Measurements from ENCODE around the gene SHF.
"Not testable (repeated sequence)": the region's sequence is repeated elsewhere in the genome, so short reads cannot be mapped to it uniquely, and the experiment has no call there.

The SHF gene

DNA sequence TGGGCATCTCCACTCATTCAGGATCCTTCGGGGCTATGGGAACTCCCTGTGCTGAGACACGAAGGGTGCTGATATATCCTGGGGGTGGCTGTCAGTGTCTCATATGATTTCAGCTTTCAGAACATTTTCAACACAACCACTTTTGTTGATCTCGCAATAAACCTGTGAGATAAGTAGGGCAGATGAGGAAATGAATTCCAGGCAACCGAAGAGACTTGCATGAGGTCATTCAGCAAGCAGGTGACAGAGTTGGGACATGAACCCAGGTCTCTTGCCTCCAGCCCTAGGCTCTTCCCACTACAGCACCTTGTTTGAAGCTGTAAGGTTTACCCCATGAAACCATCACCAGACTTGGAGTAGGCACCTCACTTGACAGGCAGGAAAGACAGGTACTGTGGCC, 41.4 kb downstream of the SHF start:
- no peak for DNase-seq

DNA sequence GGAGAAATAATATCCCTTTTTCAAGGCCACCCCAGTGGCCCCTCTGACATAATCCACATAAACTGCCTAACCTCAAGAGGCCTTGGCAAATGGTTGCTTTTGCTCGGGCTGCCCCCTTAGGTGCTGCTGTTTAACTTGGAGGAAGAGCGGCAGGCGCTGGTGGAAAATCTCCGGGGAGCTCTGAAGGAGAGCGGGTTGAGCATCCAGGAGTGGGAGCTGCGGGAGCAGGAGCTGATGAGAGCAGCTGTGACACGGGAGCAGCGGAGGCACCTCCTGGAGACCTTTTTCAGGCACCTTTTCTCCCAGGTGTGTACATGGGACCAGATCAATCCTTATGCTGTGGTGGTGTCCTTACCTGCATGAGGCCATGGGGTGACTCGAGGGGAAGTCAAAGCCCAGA, 43.0 kb downstream of the SHF start:
- no peak for DNase-seq

DNA sequence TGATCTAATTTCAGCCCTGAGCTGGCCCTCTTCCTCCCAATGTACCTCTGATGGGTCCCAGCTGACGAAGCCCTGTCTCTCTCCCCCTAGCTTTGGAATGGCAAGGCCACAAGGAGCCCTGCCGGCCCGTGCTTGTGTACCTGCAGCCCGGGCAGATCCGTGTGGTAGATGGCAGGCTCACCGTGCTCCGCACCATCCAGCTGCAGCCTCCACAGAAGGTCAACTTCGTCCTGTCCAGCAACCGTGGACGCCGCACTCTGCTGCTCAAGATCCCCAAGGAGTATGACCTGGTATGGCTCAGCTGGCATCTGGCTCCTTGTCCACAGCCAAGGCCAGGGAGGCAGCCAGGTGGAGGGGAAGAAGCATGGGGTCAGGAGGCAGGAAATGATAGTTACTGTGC, 43.8 kb downstream of the SHF start:
- no peak for DNase-seq

DNA sequence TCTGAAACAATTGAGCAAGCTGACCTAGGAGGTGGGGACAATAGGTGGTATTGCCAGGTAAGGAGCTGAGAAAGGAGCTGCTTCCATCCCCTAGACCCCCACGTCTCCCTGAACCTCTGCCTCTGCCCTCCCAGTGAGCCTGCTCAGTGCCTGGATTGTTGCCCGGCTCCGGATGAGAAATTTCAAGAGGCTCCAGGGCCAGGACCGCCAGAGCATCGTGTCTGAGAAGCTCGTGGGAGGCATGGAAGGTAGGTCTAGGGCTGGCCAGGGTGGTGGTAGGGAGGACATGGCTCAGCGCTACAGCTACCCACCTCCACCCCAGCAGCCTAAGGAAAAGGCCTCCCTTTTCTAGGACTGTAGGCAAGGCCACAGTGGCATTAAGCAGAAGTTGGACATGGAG, 44.7 kb downstream of the SHF start:
- DNase-seq, result no peak

DNA sequence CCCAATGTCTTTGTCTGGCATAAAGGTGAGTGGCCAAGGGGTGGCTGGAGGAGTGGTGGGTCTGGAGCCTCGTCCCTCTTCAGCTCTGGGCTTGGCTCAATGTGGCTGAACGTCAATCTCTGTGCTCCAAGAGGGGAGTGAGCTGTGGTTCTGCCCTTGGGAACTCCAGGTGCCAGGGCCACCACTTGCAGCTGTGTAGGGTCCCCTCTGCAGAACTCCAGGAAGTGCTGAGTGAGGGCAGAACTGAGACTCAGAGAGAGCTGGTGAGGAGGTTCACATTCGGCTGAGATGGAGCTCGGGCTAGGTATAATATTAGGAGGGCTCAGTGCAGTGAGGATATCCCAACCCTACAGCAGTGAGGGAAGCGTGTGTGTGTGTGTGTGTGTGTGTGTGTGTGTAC, 46.4 kb downstream of the SHF start:
- DNase-seq, result no peak

DNA sequence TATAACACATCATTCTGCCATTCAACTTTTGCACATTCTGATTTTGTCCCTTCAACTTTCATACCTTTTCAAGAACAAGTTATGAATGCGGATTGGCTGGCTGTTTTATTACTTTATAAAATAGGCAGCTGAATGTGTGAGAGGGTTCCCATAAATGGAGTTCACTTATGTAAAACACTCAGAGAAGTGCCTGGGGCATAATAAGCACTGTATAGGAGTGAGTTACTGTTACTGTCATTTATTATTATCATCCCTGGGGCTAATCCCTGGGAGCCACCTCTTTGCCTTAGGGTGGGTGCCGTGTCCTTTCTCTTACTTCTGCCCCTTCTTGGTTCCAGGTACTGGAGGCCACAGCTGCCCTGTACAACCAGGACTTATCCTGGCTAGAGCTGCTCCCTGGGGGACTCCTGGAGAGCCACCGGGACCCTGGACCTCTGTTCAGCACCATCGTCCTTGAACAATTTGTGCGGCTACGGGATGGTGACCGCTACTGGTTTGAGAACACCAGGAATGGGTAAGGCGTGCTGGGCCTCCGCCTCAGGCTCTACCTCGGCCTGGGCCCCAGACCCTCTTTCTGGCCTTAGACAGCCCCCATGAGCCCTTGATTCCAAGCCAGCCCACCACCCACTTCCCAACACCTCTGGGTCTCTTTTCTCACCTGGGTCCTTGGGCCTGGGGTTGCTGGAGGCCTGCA, 47.1 kb downstream of the SHF start:
- DNase-seq, result no peak

DNA sequence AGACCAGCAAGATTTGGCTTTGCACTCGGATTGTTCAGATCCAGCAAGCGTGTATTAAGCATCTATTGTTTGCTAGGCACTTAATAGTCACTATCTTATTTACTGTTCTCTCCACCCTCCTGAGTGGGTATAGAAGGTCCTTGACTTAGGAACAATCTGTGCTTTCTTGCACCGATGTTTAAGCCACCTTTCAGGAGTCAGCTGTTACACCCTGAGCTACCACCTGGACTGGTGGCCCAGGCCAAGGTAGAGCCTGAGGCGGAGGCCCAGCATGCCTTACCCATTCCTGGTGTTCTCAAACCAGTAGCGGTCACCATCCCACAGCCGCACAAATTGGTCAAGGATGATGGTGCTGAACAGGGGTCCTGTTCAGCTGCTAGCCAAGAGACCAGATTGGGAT, 48.0 kb downstream of the SHF start:
- no peak for DNase-seq

DNA sequence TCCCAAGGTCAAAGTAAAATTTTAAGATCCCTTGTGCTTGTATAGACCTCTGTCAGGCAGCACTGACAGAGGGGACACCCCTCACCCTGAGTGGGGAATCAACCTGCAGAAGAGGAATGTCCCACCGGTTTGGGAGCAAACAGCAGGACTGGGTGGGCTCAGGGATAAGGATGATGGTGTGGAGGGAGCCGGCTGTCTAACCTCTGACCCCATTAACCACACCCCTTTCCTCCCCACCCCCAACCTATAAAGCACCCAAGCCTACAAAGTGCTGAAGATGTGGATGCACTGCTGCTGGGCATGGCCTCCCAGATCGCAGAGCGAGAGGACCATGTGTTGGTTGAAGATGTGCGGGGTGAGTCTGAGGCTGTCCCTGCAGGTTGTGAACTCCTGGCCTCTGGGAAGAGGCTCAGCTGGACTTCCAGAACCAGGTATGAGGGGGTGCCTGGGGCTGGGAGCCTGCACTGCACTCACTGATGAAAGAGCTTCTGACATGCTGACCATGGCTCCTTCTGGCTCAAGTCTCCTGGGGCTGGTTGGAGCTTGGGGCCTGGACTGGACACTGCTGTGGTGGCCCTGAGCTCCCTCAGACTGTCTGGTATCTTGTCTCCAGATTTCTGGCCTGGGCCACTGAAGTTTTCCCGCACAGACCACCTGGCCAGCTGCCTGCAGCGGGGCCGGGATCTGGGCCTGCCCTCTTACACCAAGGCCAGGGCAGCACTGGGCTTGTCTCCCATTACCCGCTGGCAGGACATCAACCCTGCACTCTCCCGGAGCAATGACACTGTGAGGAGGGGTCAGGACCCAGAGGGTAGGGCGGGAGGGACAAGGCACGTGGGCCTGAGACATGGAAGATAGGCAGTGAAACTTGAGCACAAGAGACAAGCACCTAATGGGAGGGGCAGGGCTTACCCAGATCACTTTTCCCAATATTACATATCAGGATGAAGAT, 48.7 kb downstream of the SHF start:
- no peak for DNase-seq

DNA sequence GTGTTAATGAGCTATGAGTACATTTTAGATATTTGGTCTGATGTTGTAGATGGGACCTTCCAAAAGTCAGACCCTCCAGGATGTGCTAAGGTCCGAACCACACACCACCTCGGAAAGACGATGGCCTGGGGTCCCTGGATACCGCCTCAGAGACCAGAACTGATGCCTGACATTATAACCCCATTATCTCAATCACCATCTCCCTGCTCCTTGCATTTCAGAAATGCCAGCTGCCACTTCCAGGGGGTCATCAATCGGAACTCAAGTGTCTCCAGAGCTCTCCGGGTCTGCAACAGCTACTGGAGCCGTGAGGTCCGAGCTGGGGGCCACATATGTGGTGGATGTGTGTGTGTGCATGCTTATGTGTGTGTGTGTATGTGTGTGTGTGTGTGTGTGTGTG, 50.1 kb downstream of the SHF start:
- DNase-seq, result no peak

DNA sequence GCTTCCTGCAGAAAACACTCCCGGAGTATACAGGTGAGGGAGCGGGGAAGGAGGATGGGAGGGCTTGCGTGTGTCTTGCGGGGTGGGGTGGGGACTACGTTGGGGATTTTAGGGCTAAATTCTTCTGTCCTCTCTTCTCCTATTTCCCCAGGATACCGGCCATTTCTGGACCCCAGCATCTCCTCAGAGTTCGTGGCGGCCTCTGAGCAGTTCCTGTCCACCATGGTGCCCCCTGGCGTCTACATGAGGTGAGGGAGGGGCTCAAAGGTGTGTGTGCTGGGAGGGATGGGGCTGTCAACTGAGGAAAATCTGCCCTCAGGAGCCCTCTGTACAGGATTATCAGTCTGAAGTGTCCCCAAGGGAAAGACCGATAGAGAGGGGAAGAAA, 51.4 kb downstream of the SHF start:
- no peak for DNase-seq

DNA sequence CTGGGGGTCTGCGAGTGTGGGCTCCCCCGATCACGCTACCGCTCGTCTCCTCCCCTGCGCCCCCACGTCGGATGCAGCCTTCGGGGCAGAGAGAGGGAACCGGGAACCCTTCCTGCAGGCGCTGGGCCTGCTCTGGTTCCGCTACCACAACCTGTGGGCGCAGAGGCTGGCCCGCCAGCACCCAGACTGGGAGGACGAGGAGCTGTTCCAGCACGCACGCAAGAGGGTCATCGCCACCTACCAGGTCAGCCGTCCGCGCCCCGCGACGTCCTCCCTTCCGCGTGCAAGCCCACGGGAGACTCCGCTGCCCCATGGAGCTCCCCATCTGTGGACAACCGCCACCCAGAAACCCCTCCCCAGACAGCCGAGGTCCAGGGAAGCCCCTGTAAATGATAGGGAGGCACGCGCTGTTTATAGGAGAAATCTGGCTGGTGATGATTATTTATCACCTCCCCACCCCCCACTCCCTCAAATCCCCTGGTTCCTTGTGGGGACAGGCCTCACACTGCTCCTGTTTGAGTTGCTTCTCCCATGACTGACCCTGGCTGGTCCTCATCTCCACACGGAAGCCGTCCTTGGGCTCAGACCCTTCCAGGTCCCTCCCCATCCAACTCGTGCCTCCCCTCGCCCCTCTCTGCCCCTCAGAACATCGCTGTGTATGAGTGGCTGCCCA, 51.9 kb downstream of the SHF start:
- not testable (repeated sequence) for DNase-seq

DNA sequence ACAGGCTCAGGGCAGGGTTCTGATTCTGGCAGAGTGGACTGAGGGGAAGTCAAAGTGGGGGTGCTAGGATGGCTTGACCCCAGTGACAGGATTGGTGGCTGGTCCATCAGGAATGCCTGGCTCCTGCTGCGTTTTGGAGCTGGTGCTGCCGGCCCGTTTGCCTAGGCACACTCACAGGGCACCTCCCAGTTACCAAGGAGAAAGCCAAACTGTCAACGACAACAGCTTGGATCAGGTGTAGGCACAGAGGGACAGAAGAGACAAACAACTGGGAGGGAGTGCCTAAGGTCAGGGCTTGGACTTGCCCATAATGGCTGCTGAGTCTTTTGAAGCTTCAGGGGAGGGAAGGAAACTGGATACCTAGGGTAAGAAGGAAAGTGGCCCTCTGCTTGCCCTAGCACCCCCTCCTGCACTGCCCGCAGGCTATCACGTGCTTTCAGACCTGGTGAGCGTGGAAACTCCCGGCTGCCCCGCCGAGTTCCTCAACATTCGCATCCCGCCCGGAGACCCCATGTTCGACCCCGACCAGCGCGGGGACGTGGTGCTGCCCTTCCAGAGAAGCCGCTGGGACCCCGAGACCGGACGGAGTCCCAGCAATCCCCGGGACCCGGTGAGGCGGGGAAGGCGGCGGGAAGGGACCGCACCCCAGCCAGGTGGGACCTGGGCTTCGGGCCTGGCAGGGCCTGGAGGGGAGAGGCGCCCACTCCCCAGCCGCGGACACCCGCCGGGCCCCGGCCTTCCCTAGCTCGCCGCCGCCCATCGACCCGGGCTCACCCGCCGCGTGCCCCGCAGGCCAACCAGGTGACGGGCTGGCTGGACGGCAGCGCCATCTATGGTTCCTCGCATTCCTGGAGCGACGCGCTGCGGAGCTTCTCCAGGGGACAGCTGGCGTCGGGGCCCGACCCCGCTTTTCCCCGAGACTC, 52.8 kb downstream of the SHF start:
- DNase-seq, result no peak

DNA sequence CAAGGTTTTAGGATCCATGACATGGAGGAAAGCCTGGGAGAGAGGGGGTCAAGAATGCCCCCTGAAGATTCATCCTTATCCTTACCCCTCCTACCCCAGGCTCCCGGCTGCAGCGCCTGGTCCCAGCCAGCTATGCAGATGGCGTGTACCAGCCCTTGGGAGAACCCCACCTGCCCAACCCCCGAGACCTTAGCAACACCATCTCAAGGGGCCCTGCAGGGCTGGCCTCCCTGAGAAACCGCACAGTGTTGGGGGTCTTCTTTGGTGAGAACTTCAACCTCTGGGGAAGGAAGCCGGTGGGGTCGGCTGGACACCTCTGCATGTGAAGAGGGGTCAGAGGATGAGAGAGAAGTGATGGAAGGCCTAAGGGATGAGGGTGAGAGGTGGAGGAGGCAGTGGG, 53.7 kb downstream of the SHF start:
- no peak for DNase-seq

DNA sequence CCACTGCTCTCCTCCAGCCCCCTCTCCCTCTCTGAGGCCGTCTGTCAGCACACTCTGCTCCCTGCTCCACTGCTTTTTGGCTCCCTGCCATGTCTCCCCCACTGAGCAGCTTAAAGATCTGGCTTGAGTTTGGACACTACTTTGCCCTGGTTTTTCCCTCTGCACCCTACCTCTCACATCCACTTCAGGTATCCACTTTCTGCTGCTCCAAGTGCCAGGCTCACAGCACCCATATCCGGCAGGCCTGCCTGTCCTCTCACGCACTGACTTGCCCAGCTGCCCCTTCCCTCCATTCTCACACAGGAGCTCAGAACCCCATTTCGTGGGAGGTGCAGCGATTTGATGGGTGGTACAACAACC, 54.2 kb downstream of the SHF start:
- no peak for DNase-seq

DNA sequence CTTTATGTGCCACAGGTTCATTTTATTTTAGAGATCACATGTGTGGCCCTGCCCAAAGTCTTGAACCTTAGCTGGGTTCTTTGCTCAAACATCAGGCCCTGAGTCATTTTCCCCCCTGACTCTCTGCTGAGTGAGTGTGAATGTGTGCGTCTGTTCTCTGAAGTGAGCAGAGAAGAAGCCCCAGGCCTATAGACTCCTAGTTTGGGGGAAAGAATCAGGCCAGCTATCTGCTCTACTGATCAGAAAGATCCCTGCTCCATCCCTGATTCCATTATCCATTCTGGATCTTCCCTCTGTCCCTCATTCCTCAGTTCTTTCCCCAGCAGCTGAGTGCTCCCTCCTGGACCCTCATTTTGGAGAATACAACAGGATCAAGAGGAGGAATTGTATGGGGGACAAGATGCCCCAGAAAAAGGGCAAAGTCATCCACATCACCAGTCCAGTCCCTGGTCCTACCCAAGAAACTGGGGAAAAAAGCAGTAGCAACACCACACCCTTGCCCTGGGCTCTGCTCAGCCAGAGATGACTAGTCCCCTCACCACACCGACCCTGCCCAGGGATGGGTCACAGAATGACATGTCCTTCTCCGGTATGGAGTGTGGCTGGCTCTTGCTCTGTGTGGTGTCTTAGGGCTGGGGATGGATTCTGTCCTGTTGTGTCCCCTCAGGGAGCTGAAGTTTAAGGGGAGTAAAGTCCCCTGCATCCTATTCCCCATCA, 54.8 kb downstream of the SHF start:
- DNase-seq, result no peak

DNA sequence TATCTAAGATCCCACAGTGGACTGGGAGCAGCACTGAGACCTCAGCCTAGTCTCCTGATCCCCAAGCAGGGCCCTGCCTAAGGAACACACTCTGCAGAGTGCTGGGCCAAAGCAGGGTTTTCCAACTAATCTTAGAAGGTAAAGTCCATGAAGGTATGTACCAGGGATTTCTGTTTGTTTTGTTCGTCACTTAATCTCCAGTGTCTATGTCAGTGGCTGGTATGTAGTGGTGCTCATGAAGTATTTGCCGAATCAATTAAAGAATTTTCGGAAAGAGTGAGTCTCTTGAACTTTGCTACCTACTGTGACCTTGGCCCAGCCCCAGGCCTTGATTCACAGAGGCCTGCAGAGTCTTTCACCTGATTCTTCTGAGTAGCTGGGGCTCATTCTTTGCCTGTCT, 56.3 kb downstream of the SHF start:
- no peak for DNase-seq

DNA sequence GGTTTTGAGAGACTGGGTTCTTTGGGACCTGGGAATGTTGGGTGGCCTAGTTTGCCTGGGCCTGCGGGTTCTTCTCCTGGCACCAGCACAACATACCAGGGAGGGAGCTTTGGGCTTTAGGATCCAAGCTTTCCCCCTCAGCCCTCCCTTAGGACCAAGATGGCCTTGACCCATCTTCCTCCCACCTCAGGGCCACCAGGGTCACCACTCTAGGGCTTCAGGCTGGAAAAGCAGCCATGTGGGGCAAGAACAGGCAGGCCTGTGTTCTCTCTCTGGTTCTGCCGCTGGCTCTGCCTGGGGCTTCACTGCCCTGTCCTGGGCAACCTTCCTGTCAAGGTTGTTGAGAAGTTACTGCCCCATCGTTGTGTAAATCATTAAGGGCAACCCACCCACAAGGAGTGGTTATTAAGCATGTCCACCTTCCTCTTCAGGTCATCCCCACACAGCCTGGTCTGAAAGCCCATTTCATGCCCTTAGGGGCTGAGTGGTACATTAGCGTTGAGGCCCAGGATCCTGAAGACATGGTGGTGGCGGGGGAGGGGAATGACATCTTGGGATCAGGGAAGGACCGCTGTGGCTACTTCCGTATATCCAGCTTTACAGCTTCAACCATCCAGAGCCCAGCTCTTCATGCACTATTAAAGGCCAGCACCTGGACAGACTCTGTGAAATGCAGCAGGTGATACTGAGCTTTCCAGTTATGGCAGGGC, 57.3 kb downstream of the SHF start:
- DNase-seq, result no peak

DNA sequence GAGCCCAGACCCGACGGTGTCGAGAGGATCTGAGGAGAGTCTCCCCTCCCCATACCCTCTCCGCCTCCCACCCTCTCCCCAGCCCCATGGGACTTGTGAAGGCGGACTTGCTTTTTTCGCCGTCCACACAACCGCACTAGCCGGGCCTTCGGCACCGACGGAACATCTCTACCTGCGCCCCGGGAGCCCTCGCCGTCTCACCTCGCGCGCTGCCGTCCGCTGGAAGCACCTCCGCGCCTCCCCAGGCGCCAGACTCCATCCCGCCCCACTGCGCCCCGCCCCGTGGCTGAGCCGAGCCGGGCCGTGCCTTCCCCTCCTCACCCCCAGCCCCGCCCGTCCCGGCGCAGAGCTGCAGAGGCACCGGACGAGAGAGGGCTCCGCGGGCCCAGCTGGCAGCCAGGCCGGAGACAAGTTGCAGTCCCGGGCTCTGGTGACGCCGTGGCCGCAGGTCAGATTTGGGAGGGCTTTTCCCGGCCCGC, 58.1 kb downstream of the SHF start, which contains the start of the genes DUOX1 and DUOXA1:
Gene DUOX1 (plus strand): TSS at position 344 of the 479 bp plus-strand sequence. CDS start 1,973 bp downstream, outside the sequence.
Gene DUOXA1 (minus strand): TSS at position 229 of the 479 bp plus-strand sequence. CDS start 6,865 bp downstream, outside the sequence.
- DNase-seq, result no peak

DNA sequence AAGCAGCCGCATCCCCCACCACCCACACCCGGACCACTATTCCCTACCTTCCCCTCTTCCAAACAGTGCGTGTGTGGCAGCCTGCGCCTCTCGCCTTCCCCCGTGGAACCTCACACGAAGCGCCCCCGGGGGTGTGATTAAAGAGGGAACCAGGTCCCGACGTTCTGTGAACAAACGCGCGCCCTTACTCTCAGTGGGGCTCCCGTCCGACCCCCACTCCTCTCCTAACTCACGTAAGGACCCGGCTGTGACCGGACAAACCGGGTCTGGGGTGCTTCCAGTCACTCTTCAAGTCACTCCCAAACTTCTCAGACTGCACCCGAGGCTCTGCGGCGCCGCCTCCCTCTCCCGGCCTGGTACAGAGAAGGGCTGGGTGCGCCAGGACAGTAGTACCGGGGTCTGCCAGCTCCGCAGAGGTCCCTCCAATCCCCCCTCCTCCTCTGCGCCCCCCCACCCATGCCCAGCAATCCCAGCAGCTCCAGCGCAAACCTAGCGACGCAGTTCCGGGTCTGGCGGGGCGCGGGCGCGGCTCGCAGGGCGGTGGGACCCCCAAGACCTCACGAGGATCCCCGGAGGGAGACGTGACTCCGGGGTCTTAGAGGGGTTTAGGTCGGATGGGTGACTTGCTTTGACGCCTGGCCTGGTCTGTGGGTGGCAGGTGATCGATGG, 58.7 kb downstream of the SHF start:
- no peak for DNase-seq

DNA sequence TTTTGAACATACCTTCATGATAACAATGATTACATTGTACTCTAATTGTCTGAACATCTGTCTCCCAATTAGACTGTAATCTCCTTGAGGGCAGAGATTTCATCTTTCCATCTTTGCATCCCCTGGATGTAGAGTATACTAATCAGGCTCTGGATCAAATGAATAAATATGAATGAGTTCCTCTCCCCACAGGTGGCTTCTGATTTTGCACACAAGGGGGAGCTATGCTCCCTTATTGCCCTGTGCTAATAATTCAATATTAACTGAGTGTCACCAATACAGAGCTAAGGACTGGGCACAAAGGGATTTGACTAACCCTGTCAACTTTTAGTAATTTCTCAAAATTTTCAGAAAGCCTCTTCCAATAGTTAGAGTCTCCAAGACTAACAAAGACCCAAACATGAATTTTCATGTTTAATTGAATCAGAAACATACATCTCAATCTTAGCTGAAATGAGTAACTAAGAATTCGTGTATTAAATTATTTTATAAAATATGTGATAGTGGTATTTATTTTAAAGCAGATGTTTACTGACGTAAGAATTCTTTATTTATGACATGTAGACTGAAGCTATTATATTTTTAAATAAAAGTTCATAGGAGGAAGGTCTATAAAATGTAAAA, 61.1 kb downstream of the SHF start:
- DNase-seq, result no peak

All from stimulated activated CD4-positive, alpha-beta T cell treated with anti-CD3 and anti-CD28 coated beads, Interleukin-1b, Interleukin-23, amount 100 ng/mL, for 48 hours (primary cell).